ENCODE results near the gene RAB3C.

GRCh38 chr5:58786035-58786434, 203.2 kb downstream of the RAB3C start:
- TF ChIP-seq CTCF (IDR thresholded peaks at IDR 0.05), result no peak
- TF ChIP-seq POLR2A (IDR thresholded peaks at IDR 0.05), result no peak
